NCI-H2196 treated with DMSO at 0.1 percent for 48 hours (cell line): ENCODE measurements around the gene ATAD3A.

ENCODE experiments used
- DNase-seq: peaks from one replicate; lab custom pipeline; 2025; ENCODE audit not compliant: unreplicated experiment; lab: John Stamatoyannopoulos, UW

ATAD3A gene

GRCh38 chr1:1538334-1538733 lies 26.4 kb downstream of the ATAD3A start:
- DNase-seq: no peak

- DNase-seq: no peak
Measured at GRCh38 chr1:1538989-1539309, 27.0 kb downstream of the ATAD3A start.

- DNase-seq: no peak
Measured at GRCh38 chr1:1539310-1540089, 27.5 kb downstream of the ATAD3A start.

- peak; percentile 17 for DNase-seq
Measured at GRCh38 chr1:1540090-1540817, 28.3 kb downstream of the ATAD3A start, which contains the start of gene TMEM240. TSS of gene TMEM240 (minus strand) at chr1:1540624. CDS start at chr1:1540346, 278 bp downstream.

- no peak for DNase-seq
Measured at GRCh38 chr1:1540818-1541628, 29.1 kb downstream of the ATAD3A start.

- DNase-seq: no peak
Measured at GRCh38 chr1:1541956-1542765, 30.2 kb downstream of the ATAD3A start.

GRCh38 chr1:1542766-1543705 lies 31.1 kb downstream of the ATAD3A start:
- no peak for DNase-seq

GRCh38 chr1:1543706-1544099 lies 31.7 kb downstream of the ATAD3A start:
- no peak for DNase-seq

- no peak for DNase-seq
Measured at GRCh38 chr1:1544544-1544943, 32.6 kb downstream of the ATAD3A start.

GRCh38 chr1:1545946-1546737 lies 34.2 kb downstream of the ATAD3A start:
- DNase-seq: no peak

- DNase-seq: no peak
Measured at GRCh38 chr1:1547011-1547410, 35.0 kb downstream of the ATAD3A start.

GRCh38 chr1:1547476-1547875 lies 35.5 kb downstream of the ATAD3A start:
- no peak for DNase-seq

- no peak for DNase-seq
Measured at GRCh38 chr1:1548591-1548990, 36.6 kb downstream of the ATAD3A start.

- DNase-seq: no peak
Measured at GRCh38 chr1:1550087-1550486, 38.1 kb downstream of the ATAD3A start.

- DNase-seq: no peak
Measured at GRCh38 chr1:1550591-1551432, 38.9 kb downstream of the ATAD3A start.

GRCh38 chr1:1551524-1552262 lies 39.7 kb downstream of the ATAD3A start:
- DNase-seq: no peak

- DNase-seq: no peak
Measured at GRCh38 chr1:1552263-1552639, 40.3 kb downstream of the ATAD3A start.
